GM19099 (cell line): Measurements from ENCODE around the gene AKAP17A.

Experiments used
- POLR2A ChIP-seq: IDR thresholded peaks from 3 replicates; pipeline ENCODE4 v1.6.1; 2011; ENCODE audit warnings: low read depth; ENCODE audit not compliant: insufficient read length; ENCODE audit errors: extremely low read depth

The AKAP17A gene

DNA sequence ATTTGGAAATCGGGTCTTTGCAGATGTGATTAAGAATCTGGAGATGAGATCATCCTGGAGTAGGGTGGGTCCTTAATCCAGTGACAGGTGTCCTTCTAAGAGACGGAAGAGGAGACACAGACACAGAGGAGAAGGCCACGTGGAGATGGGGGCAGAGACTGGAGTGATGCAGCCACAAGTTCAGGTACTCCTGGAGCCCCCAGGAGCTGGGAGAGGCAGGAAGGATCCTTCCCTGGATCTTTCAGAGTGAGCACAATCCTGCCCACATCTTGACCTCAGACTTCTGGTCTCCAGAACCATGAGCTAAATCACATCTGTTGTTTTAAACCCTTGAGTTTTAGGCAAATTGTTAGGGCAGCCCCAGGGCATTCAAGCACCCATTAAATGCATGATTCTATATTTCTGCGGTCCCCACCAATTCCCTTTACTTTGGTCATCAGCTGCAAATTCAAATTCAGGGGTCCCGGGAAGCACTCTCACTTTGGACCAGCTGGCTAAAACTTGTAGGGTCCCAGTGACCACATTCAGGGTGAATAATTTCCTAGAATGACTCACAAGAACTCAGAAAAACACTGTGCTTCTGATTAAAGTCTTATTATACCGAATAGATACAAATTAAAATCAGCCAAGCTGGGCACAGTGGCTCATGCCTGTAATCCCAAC, 12.8 kb upstream of the AKAP17A start:
- no peak for TF ChIP-seq POLR2A

- TF ChIP-seq POLR2A = no peak
Observed at GRCh38 chrX:1581132-1581531, 10.3 kb upstream of the AKAP17A start.

GRCh38 chrX:1582686-1583437, 8.5 kb upstream of the AKAP17A start:
- TF ChIP-seq POLR2A = no peak

DNA sequence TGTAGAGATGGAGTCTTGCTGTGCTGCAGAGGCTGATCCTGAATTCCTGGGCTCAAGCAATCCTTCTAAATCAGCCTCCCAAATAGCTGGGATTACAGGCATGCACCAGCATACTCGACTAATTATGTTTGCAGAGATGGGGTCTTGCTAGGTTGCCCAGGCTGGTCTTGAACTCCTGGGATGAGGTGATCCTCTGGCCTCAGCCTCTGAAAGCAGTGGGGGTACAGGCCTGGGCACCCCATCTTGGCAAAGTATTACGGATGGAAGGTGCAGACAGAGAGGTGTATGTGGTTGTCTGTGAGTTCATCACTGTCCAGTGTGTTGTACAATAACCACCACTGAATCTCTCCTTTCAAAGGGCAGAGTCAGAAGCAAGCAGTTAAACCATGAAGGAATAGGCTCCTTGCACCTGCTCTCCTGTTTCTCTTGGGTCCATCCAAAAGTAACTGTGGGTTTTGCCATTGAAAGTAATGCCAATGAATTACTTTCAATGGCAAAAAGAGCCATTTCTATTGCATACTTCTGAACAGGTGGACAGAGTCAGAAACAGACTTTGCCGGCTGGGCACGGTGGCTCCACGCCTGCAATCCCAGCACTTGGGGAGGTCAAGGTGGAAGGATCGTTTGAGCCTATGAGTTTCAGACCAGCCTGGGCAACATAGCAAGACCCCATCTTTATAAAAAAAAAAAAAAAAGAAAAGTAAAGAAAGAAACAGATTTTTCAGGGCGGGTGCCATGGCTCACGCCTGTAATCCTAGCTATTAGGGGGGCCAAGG, 7.0 kb upstream of the AKAP17A start:
- no peak for TF ChIP-seq POLR2A

DNA sequence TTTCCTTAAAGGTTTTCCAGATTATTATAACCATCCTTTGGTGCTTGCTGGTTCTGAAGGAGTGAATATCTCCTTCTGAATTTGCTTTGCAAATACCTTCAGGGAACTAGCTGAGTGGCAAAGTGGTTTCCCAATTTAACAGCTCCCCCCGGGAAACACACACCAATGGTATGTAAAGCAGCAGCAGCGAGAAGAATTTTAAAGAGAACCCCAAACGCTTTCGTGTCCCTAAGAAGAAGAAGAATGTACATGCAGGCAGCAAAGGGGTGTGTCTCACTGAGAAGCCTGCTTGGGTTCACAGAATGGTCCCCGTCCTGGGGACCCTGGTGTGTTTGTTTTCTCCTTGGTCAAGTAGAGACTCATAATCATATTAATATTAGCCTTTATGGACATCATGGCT, 4.2 kb upstream of the AKAP17A start:
- TF ChIP-seq POLR2A = no peak

DNA sequence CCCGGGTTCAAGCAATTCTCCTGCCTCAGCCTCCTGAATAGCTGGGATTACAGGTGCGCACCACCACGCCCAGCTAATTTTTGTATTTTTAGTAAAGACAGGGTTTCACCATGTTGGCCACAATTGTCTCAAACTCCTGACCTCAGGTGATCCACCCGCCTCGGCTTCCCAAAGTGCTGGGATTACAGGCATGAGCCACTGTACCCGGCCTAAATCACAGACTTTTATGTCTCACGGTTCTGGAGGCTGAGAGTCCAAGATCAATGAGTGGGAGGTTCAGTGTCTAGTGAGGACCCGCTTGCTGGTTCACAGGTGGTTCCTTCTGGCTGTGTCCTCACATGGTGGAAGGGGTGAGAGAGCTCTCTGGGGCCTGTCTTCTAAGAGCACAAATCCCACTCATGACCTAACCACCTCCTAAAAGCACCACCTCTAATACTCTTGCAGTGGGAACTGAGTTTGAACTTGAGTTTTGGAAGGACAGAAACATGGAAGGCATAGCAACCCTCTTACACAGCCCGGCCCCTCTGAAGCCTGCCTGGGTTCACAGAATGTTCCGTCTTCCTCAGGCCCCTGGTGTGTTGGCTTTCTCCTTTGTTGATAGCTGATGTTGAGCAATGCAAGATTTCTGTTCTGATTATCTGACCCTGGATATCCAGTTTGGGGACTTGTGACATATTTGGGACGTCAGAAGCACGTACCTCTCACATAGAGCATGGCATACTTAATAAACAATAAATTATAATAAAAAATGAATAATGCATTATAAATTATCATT, 1.9 kb upstream of the AKAP17A start:
- TF ChIP-seq POLR2A = no peak

DNA sequence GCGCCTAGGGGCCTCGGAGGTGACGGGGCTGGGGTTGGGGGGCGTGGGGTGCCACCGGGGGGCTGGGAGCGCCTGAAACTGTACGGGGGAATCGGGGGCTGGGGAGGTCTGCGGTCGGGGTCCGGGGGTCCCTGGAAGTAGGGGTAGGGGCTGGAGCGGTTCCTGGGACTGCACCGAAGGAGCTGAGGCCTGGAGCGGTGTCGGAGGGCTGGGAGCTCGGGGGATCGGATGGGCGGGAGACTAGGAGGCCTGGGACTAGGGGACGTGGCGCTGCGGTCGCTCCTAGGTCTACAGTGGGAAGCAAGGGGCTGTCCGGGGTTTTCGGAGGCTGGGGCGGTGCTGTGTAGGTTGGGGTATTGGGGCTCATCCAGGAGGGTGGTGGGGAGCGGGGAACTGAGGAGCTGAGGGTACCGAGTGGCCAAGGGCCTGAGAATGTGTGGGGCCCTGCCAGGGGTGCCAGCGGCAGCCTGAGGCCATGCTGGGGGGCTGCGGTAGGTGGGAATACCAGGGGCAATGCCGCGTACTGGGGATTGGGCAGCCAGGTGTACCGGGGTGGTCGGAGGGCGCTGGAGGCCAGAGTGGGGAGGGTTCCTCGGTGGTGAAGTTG, 562 bp downstream of the AKAP17A start:
- no peak for TF ChIP-seq POLR2A

GRCh38 chrX:1592470-1593142, 1.2 kb downstream of the AKAP17A start:
- TF ChIP-seq POLR2A = no peak

- TF ChIP-seq POLR2A = no peak
Observed at GRCh38 chrX:1593286-1594271, 2.2 kb downstream of the AKAP17A start.

- no peak for TF ChIP-seq POLR2A
Observed at GRCh38 chrX:1595711-1596060, 4.3 kb downstream of the AKAP17A start.

DNA sequence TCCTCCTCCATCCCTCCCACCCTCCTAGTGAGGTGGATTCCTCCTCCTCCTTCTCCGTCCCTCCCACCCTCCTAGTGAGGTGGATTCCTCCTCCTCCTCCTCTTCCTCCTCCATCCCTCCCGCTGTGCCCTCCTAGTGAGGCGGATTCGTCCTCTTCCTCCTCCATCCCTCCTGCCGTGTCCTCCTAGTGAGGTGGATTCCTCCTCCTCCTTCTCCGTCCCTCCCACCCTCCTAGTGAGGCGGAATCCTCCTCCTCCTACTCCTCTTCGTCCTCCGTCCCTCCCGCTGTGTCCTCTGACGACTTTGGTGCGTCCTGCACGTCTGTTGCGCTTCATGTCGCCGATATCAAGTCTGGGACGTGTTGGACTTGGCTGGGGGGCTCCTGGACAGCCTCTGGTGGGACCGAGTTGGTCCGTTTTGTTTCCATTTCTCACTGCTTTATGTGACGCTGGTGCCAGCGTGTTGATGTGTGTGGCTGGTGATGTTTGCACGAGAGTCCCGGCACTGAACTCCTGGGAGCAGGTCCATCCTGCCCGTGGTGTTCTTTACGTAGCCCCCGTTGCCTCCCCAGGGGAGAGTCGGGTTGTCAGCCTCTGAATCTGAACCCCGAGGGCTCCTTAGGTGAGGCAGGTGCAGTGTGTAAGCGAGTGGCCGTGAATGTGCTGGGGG, 5.4 kb downstream of the AKAP17A start:
- no peak for TF ChIP-seq POLR2A

DNA sequence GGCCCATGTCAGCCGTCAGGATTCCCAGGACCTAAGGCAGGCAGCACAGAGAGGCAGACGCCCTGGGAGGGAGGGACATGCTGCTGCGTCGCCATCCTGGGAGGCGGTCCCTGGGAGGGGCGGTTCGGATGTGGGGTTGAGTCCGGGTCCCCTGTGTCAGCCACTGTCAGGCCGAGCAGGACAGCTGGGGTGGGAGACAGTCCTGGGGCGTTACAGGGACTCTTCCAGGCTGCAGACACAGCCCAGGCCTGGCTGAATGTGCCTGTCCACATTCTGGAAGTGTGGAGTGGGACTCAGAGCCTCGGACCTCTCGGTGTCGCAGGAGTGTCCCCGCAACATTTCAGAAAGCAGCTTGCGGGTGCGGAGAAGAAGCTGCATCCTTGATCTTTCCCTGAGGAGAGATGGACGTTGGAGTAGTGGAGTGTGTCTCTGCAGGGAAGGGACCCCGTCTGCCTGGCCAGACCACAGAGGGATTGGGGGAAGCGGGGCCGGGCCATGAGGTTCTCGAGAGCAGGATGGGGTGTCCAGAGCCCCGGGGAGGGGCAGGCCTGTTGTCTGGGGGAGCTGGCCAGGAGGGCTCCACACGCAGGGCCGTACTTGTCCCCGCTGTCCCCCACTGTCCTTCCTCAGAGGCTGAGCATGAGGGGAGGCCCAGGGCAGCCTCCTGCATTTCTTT, 6.1 kb downstream of the AKAP17A start:
- TF ChIP-seq POLR2A = no peak
